DOHH2 (cell line): Measurements from ENCODE around the gene PRPS2.

ENCODE experiments used
- H3F3A ChIP-seq: fragments of 200-600 bp; sonication (generic), shearing (Covaris generic); 2 replicates; pipeline ENCODE4 v1.6.0; 2016; ENCODE audit warnings: antibody characterized with exemption, mild to moderate bottlenecking; ENCODE audit not compliant: control insufficient read depth, insufficient read depth
- H3K27ac ChIP-seq: fragments of 200-600 bp; sonication (generic); 2 replicates; pipeline ENCODE4 v1.5.1; 2014; ENCODE audit warnings: low read depth, mild to moderate bottlenecking, low read length, moderate library complexity
- H3K27me3 ChIP-seq: fragments of 200-600 bp; sonication (generic); 2 replicates; pipeline ENCODE4 v1.6.1; 2014; ENCODE audit warnings: mild to moderate bottlenecking, low read length, mixed read lengths; ENCODE audit not compliant: control insufficient read depth
- H3K36me3 ChIP-seq: fragments of 200-600 bp; sonication (generic); 2 replicates; pipeline ENCODE4 v1.6.1; 2014; ENCODE audit warnings: mild to moderate bottlenecking, low read length, moderate library complexity, mixed read lengths; ENCODE audit not compliant: control insufficient read depth
- H3K4me1 ChIP-seq: fragments of 200-600 bp; sonication (generic); 2 replicates; pipeline ENCODE4 v1.6.1; 2014; ENCODE audit warnings: mild to moderate bottlenecking, low read length, mixed read lengths; ENCODE audit not compliant: control insufficient read depth
- H3K4me2 ChIP-seq: fragments of 200-600 bp; sonication (generic); 2 replicates; pipeline ENCODE4 v1.6.0; 2014; ENCODE audit warnings: mild to moderate bottlenecking, low read length, moderate library complexity
- H3K4me3 ChIP-seq: fragments of 200-600 bp; sonication (generic); 2 replicates; pipeline ENCODE4 v1.5.1; 2014; ENCODE audit warnings: mild to moderate bottlenecking, low read length, mixed read lengths
- H3K79me2 ChIP-seq: fragments of 200-600 bp; sonication (generic); 2 replicates; pipeline ENCODE4 v1.6.1; 2014; ENCODE audit warnings: mild to moderate bottlenecking, low read length, mixed read lengths; ENCODE audit not compliant: control insufficient read depth
- H3K9me2 ChIP-seq: fragments of 200-600 bp; sonication (generic); replicated peaks from 2 replicates; pipeline ENCODE4 v1.6.1; 2014; ENCODE audit warnings: mild to moderate bottlenecking, low read length, mixed read lengths; ENCODE audit not compliant: control insufficient read depth
- H3K9me3 ChIP-seq: fragments of 200-600 bp; sonication (generic); 2 replicates; pipeline ENCODE4 v1.6.1; 2014; ENCODE audit warnings: antibody characterized with exemption, low read length, mixed read lengths; ENCODE audit not compliant: control insufficient read depth, insufficient read depth
- H4K20me1 ChIP-seq: fragments of 200-600 bp; sonication (generic); 2 replicates; pipeline ENCODE4 v1.6.0; 2014; ENCODE audit warnings: low read depth, mild to moderate bottlenecking, antibody characterized with exemption, low read length, moderate library complexity; ENCODE audit not compliant: control insufficient read depth, insufficient read depth
- CTCF ChIP-seq: fragments of 200-600 bp; sonication (generic); IDR thresholded peaks from one replicate; pipeline ENCODE4 v1.5.1; 2014; ENCODE audit warnings: antibody characterized with exemption, mild to moderate bottlenecking, low read depth, low read length; ENCODE audit not compliant: poor library complexity, severe bottlenecking
- EZH2phosphoT487 ChIP-seq: fragments of 200-600 bp; sonication (generic); IDR thresholded peaks from 2 replicates; pipeline ENCODE4 v1.6.1; 2017; ENCODE audit warnings: borderline replicate concordance, mild to moderate bottlenecking, antibody characterized with exemption, low read length, moderate library complexity, mixed read lengths

Gene PRPS2

GRCh38 chrX:12777670-12778069 is 13.5 kb upstream of the PRPS2 start:
- H3K27me3 ChIP-seq = peaks cover 3% of the 10 kb centered on the region; the same call in 1 of the 2 replicates
- no peaks in the 10 kb centered on the region for H3K9me2 ChIP-seq
- H4K20me1 ChIP-seq = no peaks in the 10 kb centered on the region
- H3F3A ChIP-seq = no peaks in the 10 kb centered on the region
- H3K27ac ChIP-seq = no peak overlapping the region
- H3K4me1 ChIP-seq = no peaks in the 10 kb centered on the region
- no peak overlapping the region for H3K4me3 ChIP-seq
- H3K36me3 ChIP-seq = no peaks in the 10 kb centered on the region
- no peak overlapping the region for H3K4me2 ChIP-seq
- TF ChIP-seq EZH2phosphoT487 (no peak), CTCF (no peak)
- H3K9me3 ChIP-seq = no peaks in the 10 kb centered on the region
- H3K79me2 ChIP-seq = no peaks in the 10 kb centered on the region

- H4K20me1 ChIP-seq = no peaks in the 10 kb centered on the region
- no peaks in the 10 kb centered on the region for H3K27me3 ChIP-seq
- no peak overlapping the region for H3K4me3 ChIP-seq
- H3K4me2 ChIP-seq = no peak overlapping the region
- no peaks in the 10 kb centered on the region for H3K79me2 ChIP-seq
- H3K9me3 ChIP-seq = no peaks in the 10 kb centered on the region
- H3K36me3 ChIP-seq = no peaks in the 10 kb centered on the region
- H3K4me1 ChIP-seq = no peaks in the 10 kb centered on the region
- H3F3A ChIP-seq = no peaks in the 10 kb centered on the region
- TF ChIP-seq CTCF (no peak), EZH2phosphoT487 (no peak)
- no peaks in the 10 kb centered on the region for H3K9me2 ChIP-seq
- H3K27ac ChIP-seq = no peak overlapping the region
Measured at GRCh38 chrX:12779534-12779933, 11.7 kb upstream of the PRPS2 start.

- Histone ChIP-seq H3K4me2 (no peak overlapping the region), H3K27me3 (0 out of 2 replicates have a peak, but pooled peaks cover 3% of the 10 kb centered on the region), H3K27ac (no peak overlapping the region), H3F3A (no peaks in the 10 kb centered on the region), H3K9me3 (no peaks in the 10 kb centered on the region), H3K4me3 (no peak overlapping the region), H3K4me1 (peaks cover 21% of the 10 kb centered on the region), H4K20me1 (peaks cover 6% of the 10 kb centered on the region; the same call in 1 of the 2 replicates), H3K9me2 (no peaks in the 10 kb centered on the region), H3K79me2 (peaks cover 27% of the 10 kb centered on the region), H3K36me3 (peaks cover 15% of the 10 kb centered on the region)
- no peak for TF ChIP-seq CTCF
- TF ChIP-seq EZH2phosphoT487 = no peak
Measured at GRCh38 chrX:12788645-12789044, 2.6 kb upstream of the PRPS2 start.
